ENCODE measurements around the gene PLOD2.

GRCh38 chr3:146065573-146066006 lies 95.4 kb downstream of the PLOD2 start:
- peak; percentile 71 for TF ChIP-seq CTCF (IDR thresholded peaks at IDR 0.05; ENCODE audit: low read depth, low read length, missing input control)
- TF ChIP-seq RXRA (IDR thresholded peaks at IDR 0.05) = no peak
- TF ChIP-seq EGR1 (IDR thresholded peaks at IDR 0.05; ENCODE audit: low read depth in 2 of 2) = no peak
- peak; percentile 90 to 92 for TF ChIP-seq RAD21 (IDR thresholded peaks at IDR 0.05)
- TF ChIP-seq YY1 (IDR thresholded peaks at IDR 0.05) = no peak
- TF ChIP-seq, protein P1, sequence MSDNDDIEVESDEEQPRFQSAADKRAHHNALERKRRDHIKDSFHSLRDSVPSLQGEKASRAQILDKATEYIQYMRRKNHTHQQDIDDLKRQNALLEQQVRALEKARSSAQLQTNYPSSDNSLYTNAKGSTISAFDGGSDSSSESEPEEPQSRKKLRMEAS (IDR thresholded peaks at IDR 0.05) = no peak

Data from liver (tissue), 3 donors.